Transverse colon (tissue), 4 donors: Measurements from ENCODE around the gene TPGS1. TPM values are rescaled to one million over a fixed set of nuclear protein-coding genes. Genes with fewer than 3 reads are reported as not detected.

Experiments used
- DNase-seq: peaks from one replicate; pipeline ENCODE4 v3.0.0-alpha.2; 2019
- H3K27ac ChIP-seq, 4 donors: fragments of 200-600 bp; sonication (generic); 2 replicates each; pipeline ENCODE4 v1.5.1; 2016 to 2018; ENCODE audit warnings: inconsistent platforms in 4 of 4
- H3K27me3 ChIP-seq: fragments of 200-600 bp; sonication (generic); 2 replicates; pipeline ENCODE4 v1.5.1; 2017; ENCODE audit warnings: inconsistent platforms
- H3K36me3 ChIP-seq, 4 donors: fragments of 200-600 bp; sonication (generic); 2 replicates each; pipeline ENCODE4 v1.5.1; 2017 to 2019; ENCODE audit warnings: inconsistent platforms in 4 of 4
- H3K4me1 ChIP-seq, 4 donors: fragments of 200-600 bp; sonication (generic); 2 replicates each; pipeline ENCODE4 v1.5.1; 2017 to 2020; ENCODE audit warnings: inconsistent platforms in 4 of 4
- H3K4me3 ChIP-seq, 4 donors: fragments of 200-600 bp; sonication (generic); 1 replicate in 1 of 4; 2 replicates in 3 of 4; pipeline versions ENCODE4 v1.5.1 to v1.6.1; 2017 to 2019; ENCODE audit warnings: inconsistent platforms in 4 of 4
- H3K9me3 ChIP-seq, 2 donors: fragments of 200-600 bp; sonication (generic); 2 replicates each; pipeline ENCODE4 v1.5.1; 2017 to 2019; ENCODE audit warnings: inconsistent platforms in 2 of 2
- CTCF ChIP-seq, 5 experiments: fragments of 200-600 bp in 3 of 5; fragments of 450-650 bp in 2 of 5; sonication (generic) in 3 of 5; IDR thresholded peaks; 1 replicate in 2 of 5; 2 replicates in 3 of 5; pipeline ENCODE4 v1.5.1; 2016 to 2017; ENCODE audit warnings: antibody characterized with exemption in 5 of 5, inconsistent platforms in 3 of 5, mild to moderate bottlenecking in 2 of 5, moderate library complexity in 1 of 5
- EP300 ChIP-seq: sonication (generic); formaldehyde crosslinking; IDR thresholded peaks from one replicate; pipeline ENCODE4 v1.6.1; 2017; ENCODE audit warnings: antibody characterized with exemption, low read depth
- POLR2A ChIP-seq: fragments of 450-650 bp; IDR thresholded peaks from one replicate; pipeline ENCODE4 v1.6.1; 2016; ENCODE audit warnings: antibody characterized with exemption, mild to moderate bottlenecking, moderate library complexity
- POLR2AphosphoS5 ChIP-seq, 3 donors: sonication (generic); formaldehyde crosslinking; IDR thresholded peaks; one replicate each; pipeline ENCODE4 v1.6.1; 2016; ENCODE audit warnings: antibody characterized with exemption in 3 of 3
- WGBS, 2 donors: methylation state at CpG; one replicate each; pipeline ENCODE4 v1.1.5; 2018; ENCODE audit warnings: low coverage in 1 of 2; 5-methylcytosine and 5-hydroxymethylcytosine counted together
- in situ Hi-C, 4 donors: fragments of 200-750 bp; cut with MboI; loops; one replicate each; pipeline versions ENCODE4 v1.15.0 to v1.15.1; 2017; ENCODE audit warnings: low sequenced_read_pairs in 3 of 4, low pct_ligation_motif_present in 1 of 4, low pct_unique_long_range_greater_than_20kb in 1 of 4
- intact Hi-C: fragments of 100-400 bp; cut with DNase I; formaldehyde crosslinking; loops from one replicate; pipeline ENCODE4 v1.15.1; 2023; ENCODE audit warnings: low total_unique reads
- total RNA-seq, 4 donors: library from RNA; depleted of rRNA; stranded (reverse); fragments of >200 nt; gene quantifications; one replicate each; pipeline ENCODE4 v1.1.0, GENCODE V29; 2016

Gene TPGS1
- total RNA-seq, 4 donors from 2014 or later: 18.0 to 103 (median 43.8) TPM

- intact Hi-C loops (loop anchor here (10.0 kb wide), 1 partner anchor 108 kb away; a partner anchor contains a TSS), in situ Hi-C loops (no loop called here)
- Histone ChIP-seq H3K36me3 (no peaks in the 10 kb centered on the region), H3K4me3 (no peak overlapping the region), H3K4me1 (peaks cover 0 to 4% (median 2%) of the 10 kb centered on the region in 4 donors), H3K27me3 (peaks cover 23% of the 10 kb centered on the region), H3K9me3 (no peaks in the 10 kb centered on the region), H3K27ac (no peak overlapping the region)
- no peak for DNase-seq
- TF ChIP-seq CTCF (IDR thresholded peaks at IDR 0.05): no peak
- no peak for TF ChIP-seq POLR2A
- TF ChIP-seq POLR2AphosphoS5 (IDR thresholded peaks at IDR 0.05): no peak
- 57 to 100% methylated on average over 4 to 20 of the region's 20 CpGs for WGBS, 2 donors
Observed at GRCh38 chr19:482186-483041, 24.9 kb upstream of the TPGS1 start.

- Histone ChIP-seq H3K9me3 (no peaks in the 10 kb centered on the region), H3K27me3 (peaks cover 23% of the 10 kb centered on the region), H3K4me1 (peaks cover 0 to 8% (median 4%) of the 10 kb centered on the region in 4 donors), H3K4me3 (no peak overlapping the region), H3K36me3 (no peaks in the 10 kb centered on the region), H3K27ac (no peak overlapping the region)
- in situ Hi-C loops (no loop called here), intact Hi-C loops (loop anchor here (10.0 kb wide), 1 partner anchor 109 kb away; a partner anchor contains a TSS)
- no peak for TF ChIP-seq EP300
- no peak for TF ChIP-seq POLR2AphosphoS5 (IDR thresholded peaks at IDR 0.05)
- TF ChIP-seq POLR2A: no peak
- TF ChIP-seq CTCF (IDR thresholded peaks at IDR 0.05): no peak
- DNase-seq: no peak
- 67 to 74% methylated on average over 6 to 21 of the region's 21 CpGs for WGBS, 2 donors
Observed at GRCh38 chr19:483332-484072, 23.8 kb upstream of the TPGS1 start.

- in situ Hi-C loops: no loop called here
- no peak overlapping the region for H3K27ac ChIP-seq
- H3K27me3 ChIP-seq: peaks cover 23% of the 10 kb centered on the region
- no peaks in the 10 kb centered on the region for H3K9me3 ChIP-seq
- intact Hi-C loops: loop anchor here (10.0 kb wide), 1 partner anchor 110 kb away; a partner anchor contains a TSS
- WGBS, 2 donors: 57% methylated on average over 15 of the region's 15 CpGs; no CpG with 5 or more reads in 1 of the 2 donors
- no peak for TF ChIP-seq POLR2AphosphoS5 (IDR thresholded peaks at IDR 0.05)
- no peak for TF ChIP-seq POLR2A
- no peak for TF ChIP-seq CTCF (IDR thresholded peaks at IDR 0.05)
- H3K4me1 ChIP-seq: peaks cover under 1 to 9% (median 6%) of the 10 kb centered on the region in 4 donors
- H3K36me3 ChIP-seq: no peaks in the 10 kb centered on the region
- no peak overlapping the region for H3K4me3 ChIP-seq
- DNase-seq: no peak
Observed at GRCh38 chr19:484494-484893, 22.8 kb upstream of the TPGS1 start.

GRCh38 chr19:485077-485476 is 22.2 kb upstream of the TPGS1 start:
- Histone ChIP-seq H3K36me3 (no peaks in the 10 kb centered on the region), H3K9me3 (no peaks in the 10 kb centered on the region), H3K4me1 (peaks cover 4 to 11% (median 9%) of the 10 kb centered on the region in 4 donors), H3K4me3 (no peak overlapping the region), H3K27me3 (peaks cover 23% of the 10 kb centered on the region), H3K27ac (no peak overlapping the region)
- no peak for DNase-seq
- TF ChIP-seq CTCF (IDR thresholded peaks at IDR 0.05) (no peak), POLR2AphosphoS5 (IDR thresholded peaks at IDR 0.05) (no peak), EP300 (no peak), POLR2A (no peak)
- in situ Hi-C loops: no loop called here
- intact Hi-C loops: loop anchor here (10.0 kb wide), 1 partner anchor 110 kb away; a partner anchor contains a TSS
- WGBS, 2 donors: 69% methylated on average over 22 of the region's 22 CpGs; no CpG with 5 or more reads in 1 of the 2 donors
